GM12872 (cell line): ENCODE data around the gene MRGPRF.

Source experiments
- TF ChIP-seq, protein P1 (sequence below): IDR thresholded peaks from 3 replicates; pipeline ENCODE4 v1.5.1; 2011; ENCODE audit warnings: low read depth, mild to moderate bottlenecking, low read length, moderate library complexity; ENCODE audit not compliant: insufficient read depth

Gene MRGPRF

DNA sequence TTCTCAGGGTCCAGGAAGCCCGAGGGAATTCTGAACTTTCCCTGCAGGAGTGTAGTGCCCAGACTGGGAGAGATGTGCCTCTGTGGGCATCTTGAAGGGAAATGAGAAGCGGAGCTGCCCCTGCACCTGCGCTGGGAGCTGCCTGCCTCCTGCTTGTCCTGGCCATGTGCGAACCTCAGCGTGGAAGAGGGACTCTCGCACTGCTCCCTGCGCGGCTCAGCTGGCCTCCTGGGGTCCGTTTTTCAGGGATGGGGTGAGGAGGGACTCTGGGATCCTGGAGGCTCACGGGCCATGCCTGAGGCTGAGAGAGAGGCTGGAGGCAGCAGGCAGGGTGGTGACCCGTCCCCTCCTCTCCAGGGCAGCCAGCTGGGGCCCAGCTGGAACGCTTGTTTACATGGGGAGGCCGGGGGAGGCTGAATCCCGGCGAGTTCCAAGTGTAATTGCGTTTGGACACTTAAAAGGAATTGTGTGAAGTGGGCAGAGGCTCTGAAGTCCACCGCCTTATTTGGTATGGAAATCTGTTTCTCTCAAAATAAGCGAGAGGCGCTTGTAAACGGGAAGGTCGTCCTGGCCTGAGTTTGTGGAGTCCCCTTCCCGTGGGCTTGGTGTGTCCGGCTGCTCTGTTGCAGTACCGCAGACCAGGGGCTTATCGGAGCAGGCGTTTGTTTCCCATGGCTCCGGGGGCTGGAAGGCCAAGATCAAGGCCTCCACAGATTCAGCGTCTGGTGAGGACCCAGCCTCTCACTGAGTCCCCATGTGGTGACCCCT lies 1.2 kb upstream of the MRGPRF start:
- TF ChIP-seq, protein P1, sequence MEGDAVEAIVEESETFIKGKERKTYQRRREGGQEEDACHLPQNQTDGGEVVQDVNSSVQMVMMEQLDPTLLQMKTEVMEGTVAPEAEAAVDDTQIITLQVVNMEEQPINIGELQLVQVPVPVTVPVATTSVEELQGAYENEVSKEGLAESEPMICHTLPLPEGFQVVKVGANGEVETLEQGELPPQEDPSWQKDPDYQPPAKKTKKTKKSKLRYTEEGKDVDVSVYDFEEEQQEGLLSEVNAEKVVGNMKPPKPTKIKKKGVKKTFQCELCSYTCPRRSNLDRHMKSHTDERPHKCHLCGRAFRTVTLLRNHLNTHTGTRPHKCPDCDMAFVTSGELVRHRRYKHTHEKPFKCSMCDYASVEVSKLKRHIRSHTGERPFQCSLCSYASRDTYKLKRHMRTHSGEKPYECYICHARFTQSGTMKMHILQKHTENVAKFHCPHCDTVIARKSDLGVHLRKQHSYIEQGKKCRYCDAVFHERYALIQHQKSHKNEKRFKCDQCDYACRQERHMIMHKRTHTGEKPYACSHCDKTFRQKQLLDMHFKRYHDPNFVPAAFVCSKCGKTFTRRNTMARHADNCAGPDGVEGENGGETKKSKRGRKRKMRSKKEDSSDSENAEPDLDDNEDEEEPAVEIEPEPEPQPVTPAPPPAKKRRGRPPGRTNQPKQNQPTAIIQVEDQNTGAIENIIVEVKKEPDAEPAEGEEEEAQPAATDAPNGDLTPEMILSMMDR: no peak

DNA sequence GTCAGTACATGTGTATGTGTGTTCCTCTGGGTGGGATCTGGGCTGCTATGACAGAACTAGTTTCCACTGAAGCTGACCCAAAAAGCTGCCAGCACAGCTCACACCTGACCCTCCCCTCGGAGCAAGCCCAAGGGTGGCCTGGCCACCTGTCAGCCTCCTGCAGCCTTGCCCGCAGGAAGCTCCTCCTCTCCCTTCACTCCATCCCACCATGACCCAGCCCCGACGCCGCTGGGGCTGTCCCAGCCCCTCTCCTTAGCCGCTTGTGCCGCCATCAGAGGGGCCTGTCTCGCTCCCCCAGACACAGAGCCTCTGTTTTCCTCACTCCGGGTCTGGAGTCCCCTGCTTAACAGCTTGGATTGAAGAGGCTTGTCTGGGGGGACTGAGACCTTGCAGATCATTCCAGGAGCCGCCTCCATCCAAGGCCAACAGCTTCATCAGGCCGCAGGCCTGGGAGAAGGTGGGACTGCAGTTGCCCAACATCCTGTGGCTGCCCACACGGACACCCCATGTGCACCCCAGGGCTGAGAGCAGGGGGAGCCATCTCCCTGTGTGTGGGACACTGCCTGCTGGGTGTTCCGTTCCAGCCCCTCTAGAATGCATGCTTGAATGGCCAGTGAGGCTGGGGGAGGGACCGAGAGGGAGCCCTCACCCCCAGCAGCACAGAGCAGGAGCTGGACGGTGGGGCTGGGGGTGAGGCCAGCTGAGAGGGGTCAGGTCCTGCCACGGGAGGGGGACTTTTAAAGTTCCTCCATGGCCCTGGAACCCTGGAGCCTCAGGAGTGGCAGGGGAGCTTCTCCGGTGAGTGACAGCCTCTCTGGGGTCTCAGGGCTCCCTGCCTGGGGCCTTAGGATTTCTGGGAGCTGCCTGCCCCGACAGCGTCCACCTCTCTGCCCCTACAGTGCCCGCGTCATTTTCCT lies 696 bp downstream of the MRGPRF start:
- TF ChIP-seq, protein P1: no peak

DNA sequence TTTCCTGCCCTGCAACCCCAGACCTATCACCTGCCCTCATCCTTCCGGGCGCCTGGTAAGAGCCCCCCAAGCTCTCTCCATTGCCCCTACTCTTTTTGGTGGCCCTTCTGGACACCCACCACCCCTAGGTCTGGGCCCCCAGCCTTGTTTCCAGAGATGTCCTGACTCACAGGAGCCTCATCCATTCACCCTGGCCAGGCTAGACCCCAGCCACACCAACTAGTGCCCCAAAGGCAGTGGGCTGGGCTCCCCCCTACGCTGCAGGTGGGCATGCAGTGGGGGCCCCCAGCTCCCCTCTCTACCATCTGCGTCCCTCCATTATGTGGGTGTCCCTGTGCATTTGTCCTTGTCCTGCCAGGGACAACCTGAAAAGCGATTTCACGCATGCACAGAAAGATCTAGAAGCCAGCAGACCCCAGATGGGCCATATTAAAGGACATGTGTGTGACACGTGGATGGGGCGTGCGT lies 1.4 kb downstream of the MRGPRF start:
- TF ChIP-seq, protein P1: no peak

DNA sequence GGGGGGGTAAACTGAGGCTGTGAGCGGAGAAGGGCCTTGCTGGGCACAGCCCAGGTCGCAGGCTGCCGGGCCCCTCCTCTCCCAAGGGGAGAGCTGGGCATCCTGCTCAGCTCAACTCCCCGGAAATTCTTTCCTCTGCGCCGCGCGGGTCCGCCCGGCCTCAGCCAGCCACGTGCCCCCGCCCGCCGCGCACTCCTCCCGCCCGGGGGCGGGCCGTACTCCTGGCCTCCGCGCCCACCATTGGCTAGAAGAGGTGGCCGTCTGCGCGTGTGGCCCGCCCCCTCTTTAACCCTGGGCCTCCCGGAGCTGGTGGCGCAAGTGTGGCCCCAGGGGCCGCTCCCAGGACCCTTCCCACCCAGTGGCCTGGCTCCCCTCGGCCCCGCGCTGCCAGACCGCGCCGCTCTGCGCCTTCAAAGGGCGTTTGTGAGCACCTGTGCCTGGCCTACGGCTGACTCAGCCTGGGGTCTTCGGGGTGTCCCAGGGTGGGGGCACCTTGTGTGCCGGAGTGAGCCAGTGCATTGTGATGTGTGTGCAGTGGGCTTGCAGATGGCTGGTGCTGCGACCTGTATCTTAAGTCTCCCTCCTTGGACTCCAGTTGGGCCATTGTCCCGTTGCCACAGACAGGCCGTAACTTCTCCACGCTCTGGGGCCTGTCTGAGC lies 2.0 kb downstream of the MRGPRF start:
- TF ChIP-seq, protein P1: no peak

DNA sequence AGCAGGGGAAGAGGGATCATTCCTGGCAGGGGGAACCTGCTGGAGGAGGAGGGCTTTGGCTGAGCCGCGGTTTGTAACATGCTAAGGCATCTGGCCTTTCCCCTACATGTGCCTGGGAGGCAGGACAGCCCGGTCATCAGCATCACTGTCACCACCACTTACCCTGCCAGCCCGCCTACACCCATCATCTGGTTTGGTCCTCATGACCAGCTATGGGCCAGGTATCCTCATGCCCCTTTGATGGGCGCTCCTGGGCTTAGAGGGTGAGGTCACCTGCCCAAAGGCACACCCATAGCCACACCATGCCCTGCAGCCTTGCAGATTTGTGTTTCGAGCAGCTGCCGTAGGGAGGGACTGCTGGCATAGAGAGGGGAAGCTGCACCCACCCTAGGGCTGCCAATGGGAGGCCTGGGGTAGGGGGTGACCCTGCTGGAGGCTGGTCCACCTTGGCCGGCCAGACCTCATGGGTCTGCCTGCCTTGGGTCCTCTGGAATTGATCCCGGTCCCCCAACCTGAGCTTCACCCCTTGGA lies 2.6 kb downstream of the MRGPRF start:
- TF ChIP-seq, protein P1: no peak

DNA sequence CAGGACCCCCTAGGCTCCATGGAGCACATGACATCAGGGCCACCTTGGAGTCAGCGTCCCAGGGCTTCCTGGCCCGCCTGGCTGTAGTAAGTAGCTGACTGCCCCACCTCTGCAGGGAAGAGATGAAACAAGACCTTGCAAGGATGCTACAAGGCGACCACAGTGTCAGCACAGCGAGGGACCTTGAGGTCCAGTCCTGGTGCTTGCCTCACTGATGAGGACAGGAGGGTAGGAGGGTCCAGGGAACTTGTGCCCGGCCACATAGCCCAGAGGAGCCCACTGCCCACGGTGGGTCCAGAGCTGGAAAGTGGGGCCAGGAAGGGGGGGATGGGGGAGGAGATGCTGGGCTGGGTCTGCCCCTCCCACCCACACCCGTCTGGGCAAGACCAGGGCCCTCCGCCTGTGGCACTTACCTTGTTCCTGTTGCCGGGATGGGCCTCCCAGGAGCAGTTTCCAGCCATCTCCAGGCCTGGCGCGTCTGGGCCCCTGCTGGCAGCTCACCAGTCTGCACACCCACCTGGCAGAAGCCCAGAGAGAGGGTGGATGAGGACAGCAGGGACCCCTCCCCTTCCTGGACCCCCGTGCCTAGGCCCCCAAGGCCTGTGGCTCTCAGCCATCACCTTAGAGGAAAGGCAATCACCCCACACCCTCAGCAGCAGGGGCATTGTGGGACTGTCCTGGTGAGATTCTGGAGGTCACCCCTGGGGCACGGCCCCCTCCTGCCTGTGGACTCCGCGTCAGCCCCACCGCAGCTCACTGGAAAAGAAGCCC lies 3.4 kb downstream of the MRGPRF start:
- TF ChIP-seq, protein P1: no peak
